ENCODE results near the gene CACNA2D3.

The CACNA2D3 gene

DNA sequence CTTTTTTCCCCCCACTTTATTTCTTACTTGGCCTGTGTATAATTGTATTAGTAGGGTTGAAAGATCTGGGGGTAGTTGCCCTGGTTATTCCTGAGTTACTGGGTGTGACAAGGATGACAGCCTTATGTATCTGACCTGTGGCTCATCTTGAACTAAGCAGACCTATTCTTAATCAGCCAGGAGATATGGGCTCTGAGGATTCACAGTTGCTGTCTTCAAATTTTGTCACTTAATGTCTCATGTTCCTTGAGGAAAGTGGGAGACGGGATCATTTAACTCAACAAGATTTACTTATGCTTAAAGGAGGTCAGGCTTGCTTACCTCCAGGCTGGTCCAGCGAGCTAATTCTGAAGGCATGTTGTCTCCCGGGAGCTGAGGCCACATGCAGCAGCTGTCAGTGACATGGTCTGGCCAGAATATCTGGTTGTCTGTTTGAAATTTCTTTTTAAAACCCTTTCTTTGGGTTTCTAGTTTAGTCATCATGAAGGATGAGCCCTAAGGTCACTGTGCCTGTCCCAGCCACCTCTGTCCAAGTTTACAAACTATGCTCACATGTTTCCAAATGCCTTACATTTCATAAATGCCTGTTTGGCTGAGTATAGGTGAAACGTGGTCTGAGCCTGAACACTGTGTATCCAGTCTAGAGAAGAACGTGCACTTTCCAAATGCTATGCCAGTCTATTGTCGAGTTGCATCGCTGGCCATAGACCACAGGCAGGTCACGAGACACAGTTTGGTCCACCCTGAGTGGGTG, 778.7 kb downstream of the CACNA2D3 start:
- DNase-seq = no peak

- DNase-seq = no peak
These were observed 779.7 kb downstream of the CACNA2D3 start for GRCh38 chr3:54901906-54902685.

DNA sequence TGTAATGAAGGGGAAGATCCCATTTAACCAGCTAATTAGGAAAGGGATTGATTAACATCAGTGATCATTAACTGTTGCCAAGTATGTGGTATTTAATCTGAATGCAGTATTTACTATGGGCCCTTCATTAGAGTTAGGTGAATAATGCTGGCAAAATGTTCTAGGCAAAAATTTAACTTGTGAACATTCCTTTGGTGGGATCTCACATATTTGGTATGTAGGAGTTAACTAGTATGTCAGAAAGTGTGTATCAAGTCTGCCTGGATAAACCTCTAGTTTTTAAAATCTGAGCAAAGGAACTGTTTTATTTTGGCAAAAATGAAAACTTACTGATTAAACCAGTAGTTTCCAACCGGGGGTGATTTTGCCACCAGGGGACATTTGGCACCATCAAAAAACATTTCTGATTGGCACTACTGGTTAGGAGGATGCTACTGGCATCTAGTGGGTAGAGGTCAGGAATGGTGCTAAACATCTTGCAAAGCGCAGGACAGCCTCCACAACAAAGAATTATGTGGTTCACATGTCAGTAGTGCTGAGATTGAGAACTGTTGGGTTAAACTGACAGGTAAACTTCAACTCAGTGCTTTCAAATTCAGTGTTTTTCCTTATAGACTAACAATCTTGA, 783.0 kb downstream of the CACNA2D3 start:
- DNase-seq = no peak

GRCh38 chr3:54905920-54906319, 783.6 kb downstream of the CACNA2D3 start:
- DNase-seq = no peak

DNA sequence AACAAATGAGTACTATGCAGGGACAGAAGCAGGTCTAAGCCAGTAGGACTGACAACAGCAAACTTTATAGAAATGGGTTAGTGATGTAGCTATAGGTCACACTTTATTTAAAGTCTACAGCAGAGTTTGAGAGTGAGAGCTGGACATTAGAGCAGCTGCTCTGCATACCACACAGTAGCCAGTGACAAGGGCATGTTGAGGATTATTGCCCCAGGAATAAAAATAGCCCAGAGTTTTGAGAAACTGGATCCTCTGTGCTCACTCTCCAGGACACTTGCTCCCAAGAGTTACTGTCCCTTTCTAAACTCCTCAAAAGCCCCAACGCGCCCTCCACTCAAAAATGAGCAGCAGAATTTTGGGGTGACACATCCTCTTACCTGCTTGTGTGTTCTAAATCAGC, 784.4 kb downstream of the CACNA2D3 start:
- DNase-seq = no peak

DNA sequence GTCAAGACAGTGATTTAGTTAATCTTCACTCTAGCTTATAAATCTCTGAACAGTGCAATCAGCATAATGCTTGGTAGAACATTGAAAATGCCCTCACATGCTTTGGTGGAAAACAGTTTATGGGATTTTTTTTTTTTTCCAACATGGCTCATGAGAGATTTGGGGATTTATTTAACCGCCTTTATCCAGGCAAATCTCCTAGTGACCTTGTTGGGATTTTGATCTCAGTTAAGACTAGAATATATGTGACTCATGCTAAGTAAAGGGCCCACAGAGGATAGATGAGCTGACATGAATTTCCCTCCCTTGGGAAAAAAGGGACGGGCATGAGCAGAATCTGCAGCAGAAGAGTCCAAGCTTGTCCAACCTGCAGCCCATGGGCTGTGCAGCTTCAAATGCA, 786.8 kb downstream of the CACNA2D3 start:
- DNase-seq = no peak

DNA sequence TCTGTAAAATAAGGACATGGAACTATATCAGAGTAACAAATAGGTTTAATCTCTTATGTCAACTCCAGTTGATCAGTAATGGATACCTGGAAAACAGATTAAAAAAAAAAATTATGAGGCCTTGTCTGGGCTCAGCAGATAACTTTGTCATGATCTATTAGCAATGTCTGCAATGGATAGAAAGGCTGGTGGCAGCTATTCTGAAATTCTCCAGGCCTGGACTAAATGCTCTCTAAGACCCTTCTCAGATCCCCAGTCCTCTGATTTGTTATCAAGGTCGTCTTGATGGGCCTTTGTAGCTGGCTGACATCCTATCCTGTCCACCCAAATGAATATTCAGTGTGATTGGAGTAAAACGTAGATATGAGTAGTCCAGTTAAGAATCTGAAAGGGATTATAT, 791.8 kb downstream of the CACNA2D3 start:
- no peak for DNase-seq

GRCh38 chr3:54915181-54915580, 792.8 kb downstream of the CACNA2D3 start:
- no peak for DNase-seq

- DNase-seq = no peak
These were observed 793.6 kb downstream of the CACNA2D3 start for GRCh38 chr3:54915976-54916375.

DNA sequence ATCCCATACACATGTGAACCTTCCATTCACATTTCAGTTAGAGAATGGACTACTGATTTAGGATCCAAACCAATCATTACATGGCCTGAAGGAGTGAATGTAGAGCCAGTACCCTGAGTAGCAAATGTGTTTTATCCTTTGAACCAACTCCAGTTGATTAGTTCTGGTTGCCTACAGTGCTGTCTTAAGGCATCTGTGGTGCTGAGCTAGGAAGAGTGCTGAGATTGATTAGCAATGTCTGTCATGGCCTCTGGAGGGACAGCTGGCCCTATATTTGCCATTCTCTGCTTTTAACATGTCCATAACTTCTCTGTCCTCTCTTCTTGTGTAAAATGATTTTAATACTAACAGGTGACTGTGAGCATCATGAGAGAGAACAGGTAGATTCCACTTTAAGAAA, 794.4 kb downstream of the CACNA2D3 start:
- DNase-seq = no peak

- no peak for DNase-seq
These were observed 794.8 kb downstream of the CACNA2D3 start for GRCh38 chr3:54917174-54917573.

DNA sequence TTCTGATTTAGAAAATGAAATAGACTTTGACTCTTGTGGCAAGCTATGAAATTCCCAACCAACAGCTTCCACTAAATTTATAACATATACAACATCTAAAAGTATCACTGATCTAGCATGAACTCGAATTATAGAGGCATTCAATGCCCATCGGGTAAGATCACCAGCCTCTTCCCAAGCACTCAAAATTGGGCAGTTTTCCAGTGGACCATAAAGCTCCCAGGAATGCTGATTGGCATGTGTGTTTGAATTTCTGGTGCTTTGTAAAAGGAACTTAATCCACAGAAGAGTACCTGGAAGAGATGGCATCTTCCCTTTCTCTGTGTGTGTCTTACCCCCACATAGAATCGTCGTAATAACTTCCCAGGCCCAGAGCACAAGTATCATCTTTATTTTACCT, 795.5 kb downstream of the CACNA2D3 start:
- no peak for DNase-seq

DNA sequence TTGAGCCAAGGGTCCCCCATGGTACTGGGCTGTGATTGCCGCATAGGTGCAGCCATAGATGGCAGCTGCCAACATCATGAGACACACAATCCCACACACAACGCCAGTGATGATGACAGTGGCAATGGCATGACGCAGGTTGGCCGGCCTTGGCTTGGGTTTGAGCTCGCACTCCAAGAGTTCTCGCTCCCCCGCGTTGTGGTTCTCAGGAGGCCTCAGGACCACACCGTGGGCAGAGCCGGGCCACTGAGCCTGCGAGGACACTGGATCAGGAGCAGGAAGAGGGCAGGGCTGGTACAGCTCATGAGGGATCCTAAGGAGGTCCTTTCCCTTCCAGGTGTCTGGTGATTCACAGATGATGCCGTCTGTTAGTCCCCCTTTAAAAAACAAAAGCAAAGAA, 796.2 kb downstream of the CACNA2D3 start:
- DNase-seq = no peak

- DNase-seq = no peak
These were observed 805.9 kb downstream of the CACNA2D3 start, which contains the start of gene LRTM1 for GRCh38 chr3:54928046-54928770. LRTM1 (minus strand) TSS chr3:54928059; CDS start chr3:54927911, 148 bp downstream.

- DNase-seq = no peak
These were observed 808.8 kb downstream of the CACNA2D3 start for GRCh38 chr3:54931182-54931581.

DNA sequence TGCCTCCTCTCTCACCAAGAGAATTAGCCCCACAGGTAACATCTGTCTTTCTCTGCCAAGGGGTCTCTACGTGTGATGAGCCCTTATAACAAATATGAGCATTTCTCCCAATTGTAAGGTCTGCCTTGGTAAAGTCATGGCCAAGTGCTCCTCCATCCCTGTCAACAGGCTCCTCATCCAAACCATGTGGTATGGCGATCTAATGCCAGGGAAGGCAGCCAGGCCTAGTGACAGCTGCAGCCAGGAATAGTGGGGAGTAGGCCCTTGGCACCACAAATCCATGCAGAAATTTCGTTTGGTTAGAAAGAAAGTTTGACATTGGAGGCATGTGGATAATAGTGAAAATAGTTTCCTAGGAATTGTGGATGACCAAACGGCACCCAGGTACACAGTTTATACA, 810.3 kb downstream of the CACNA2D3 start:
- no peak for DNase-seq

GRCh38 chr3:54935869-54936268, 813.5 kb downstream of the CACNA2D3 start:
- DNase-seq = no peak

- DNase-seq = no peak
These were observed 814.2 kb downstream of the CACNA2D3 start for GRCh38 chr3:54936561-54936960.

DNA sequence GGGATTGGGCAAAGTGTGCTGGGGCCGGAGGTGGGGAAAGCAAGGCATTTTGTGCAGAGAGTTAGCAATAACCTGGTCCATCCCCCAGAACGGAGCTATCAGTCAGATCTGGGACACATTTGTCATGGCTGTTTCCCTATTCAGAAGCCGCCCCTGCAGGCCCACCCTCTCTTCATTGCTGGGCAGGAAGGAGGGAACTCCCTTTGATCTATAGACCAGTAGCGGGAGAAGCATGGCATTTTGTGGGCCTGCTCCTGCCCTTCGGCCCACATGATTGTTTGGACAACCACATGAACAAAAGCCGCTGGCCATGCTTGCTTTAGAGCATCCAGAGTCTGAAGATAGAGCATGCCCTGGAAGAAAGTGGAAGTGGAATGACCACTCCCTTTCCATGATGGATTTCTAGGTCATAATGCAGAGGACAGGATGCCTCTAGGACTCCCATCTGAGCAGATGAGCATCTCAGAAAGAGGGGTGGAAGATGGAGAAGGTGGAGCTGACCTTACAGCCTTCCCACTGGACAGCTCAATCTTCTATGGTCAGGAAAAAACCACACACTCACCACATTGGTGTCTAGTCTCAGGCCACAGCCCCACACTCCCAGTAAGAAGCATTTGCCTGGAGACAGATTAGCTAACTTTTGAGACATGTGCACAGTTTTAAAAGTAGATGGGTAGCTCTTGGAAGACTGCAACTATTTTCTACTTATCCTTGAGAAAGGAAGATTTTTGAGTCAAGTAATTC, 817.4 kb downstream of the CACNA2D3 start:
- no peak for DNase-seq

DNA sequence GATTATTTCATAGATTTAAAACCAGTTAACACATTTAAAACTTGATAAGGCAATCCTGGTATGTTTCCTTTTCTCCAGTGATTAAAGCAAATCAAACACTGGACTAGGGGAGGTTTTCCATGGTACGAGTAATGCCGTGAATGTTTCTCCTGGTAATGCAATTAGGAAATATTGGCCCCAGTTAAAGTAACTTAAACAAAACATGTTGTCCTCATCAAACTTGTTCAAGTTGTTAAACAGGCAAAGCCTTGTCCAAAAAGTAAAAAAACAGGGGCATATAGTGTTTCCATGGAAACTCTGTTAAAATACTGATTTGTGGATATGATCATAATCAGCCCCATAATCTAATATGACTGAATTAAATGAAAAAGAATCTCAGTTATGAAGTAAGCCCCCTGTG, 818.6 kb downstream of the CACNA2D3 start:
- DNase-seq = no peak

GRCh38 chr3:54941690-54942362, 819.5 kb downstream of the CACNA2D3 start:
- DNase-seq = no peak
